Activated naive CD4-positive, alpha-beta T cell treated with anti-CD3 and anti-CD28 coated beads for 36 hours (primary cell): ENCODE data around the gene CFAP90. TPM values are rescaled to one million over a fixed set of nuclear protein-coding genes. Genes with fewer than 3 reads are reported as not detected.

Experiments used
- CTCF ChIA-PET: fragments of 350-600 bp; sonication (Branson Sonifier 250); formaldehyde crosslinking; loops from one replicate; lab custom pipeline; 2021; ENCODE audit warnings: antibody characterized with exemption; lab: Charles Lee
- DNase-seq: peaks from one replicate; pipeline ENCODE4 v3.0.0-alpha.2; 2020
- H3K27ac Mint-ChIP-seq: one replicate; pipeline ENCODE4 v1.8.0; 2021; ENCODE audit warnings: mild to moderate bottlenecking, mixed read lengths
- H3K27me3 Mint-ChIP-seq: one replicate; pipeline ENCODE4 v1.8.0; 2021; ENCODE audit warnings: low read depth, mixed read lengths
- H3K36me3 Mint-ChIP-seq: one replicate; pipeline ENCODE4 v1.8.0; 2021; ENCODE audit warnings: low read depth, mixed read lengths
- H3K4me1 Mint-ChIP-seq: one replicate; pipeline ENCODE4 v1.8.0; 2021; ENCODE audit warnings: low read depth, mixed read lengths
- H3K4me3 Mint-ChIP-seq: one replicate; pipeline ENCODE4 v1.8.0; 2021; ENCODE audit warnings: mild to moderate bottlenecking, moderate library complexity, mixed read lengths
- H3K9me3 Mint-ChIP-seq: one replicate; pipeline ENCODE4 v1.8.0; 2021; ENCODE audit warnings: mixed read lengths
- intact Hi-C: fragments of 100-400 bp; cut with micrococcal nuclease; formaldehyde crosslinking; loops from one replicate; pipeline ENCODE4 v1.15.1; 2023
- total RNA-seq, 2 experiments: library from RNA; stranded (reverse); gene quantifications; one replicate each; pipeline ENCODE4 v1.2.3, GENCODE V29; 2021

The CFAP90 gene, protein sequence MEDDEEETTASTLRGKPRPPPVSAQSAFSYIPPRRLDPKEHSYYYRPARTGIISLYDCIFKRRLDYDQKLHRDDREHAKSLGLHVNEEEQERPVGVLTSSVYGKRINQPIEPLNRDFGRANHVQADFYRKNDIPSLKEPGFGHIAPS
- not detected for total RNA-seq

DNA sequence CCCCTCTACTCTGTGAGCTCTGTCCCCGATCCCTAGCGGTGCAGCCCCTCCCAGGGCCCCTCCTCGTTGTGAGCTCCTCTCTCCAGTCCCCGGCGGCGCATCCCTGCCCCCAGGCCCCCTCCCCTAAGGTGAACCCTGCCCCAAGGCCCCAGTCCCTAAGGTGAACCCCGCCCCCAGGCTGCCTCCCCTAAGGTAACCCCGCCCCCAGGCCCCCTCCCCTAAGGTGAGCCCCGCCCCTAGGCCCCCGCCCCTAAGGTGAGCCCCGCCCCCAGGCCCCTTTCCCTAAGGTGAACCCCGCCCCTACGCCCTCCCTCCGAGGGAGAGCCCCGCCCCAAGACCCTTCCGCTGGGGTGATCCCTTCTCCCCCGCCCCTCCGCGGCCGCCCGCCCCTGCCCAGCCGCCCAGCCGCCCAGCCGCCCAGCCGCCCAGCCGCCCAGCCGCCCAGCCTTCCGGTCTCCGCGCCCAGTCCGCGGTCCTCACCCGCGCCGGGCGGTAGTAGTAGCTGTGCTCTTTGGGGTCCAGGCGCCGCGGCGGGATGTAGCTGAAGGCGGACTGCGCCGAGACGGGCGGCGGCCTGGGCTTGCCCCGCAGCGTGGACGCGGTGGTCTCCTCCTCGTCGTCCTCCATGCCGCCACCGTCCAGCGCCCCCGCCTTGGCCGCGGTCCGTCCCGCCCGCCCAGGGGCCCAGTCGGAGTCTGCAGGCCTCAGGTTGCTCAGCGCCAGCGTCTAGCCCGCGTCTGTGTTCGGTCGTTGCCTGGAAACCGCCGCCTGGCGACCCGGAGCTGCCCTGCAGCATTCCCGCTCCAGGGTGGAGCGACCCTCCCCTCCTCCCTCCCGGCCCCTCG, at the start of gene CFAP90:
TSS of gene CFAP90 (minus strand) at position 739 of the 845 bp plus-strand sequence. CDS start at position 627, 112 bp downstream.
- peak within 1 kb of the TSS; percentile 69 for H3K4me3 Mint-ChIP-seq
- peaks cover 1% of the 10 kb centered on the region for H3K36me3 Mint-ChIP-seq
- H3K4me1 Mint-ChIP-seq, result peaks cover 16% of the 10 kb centered on the region
- intact Hi-C loops, result no loop called here
- H3K9me3 Mint-ChIP-seq, result no peaks in the 10 kb centered on the region
- CTCF ChIA-PET, result interaction anchor here (1.1 kb wide), 1 partner anchor 7 kb away, joined by 3 read pairs; no protein-coding TSS in a partner anchor
- no peak within 1 kb of the TSS for H3K27ac Mint-ChIP-seq
- DNase-seq, result peak; percentile 11
- peaks cover 22% of the 10 kb centered on the region for H3K27me3 Mint-ChIP-seq

DNA sequence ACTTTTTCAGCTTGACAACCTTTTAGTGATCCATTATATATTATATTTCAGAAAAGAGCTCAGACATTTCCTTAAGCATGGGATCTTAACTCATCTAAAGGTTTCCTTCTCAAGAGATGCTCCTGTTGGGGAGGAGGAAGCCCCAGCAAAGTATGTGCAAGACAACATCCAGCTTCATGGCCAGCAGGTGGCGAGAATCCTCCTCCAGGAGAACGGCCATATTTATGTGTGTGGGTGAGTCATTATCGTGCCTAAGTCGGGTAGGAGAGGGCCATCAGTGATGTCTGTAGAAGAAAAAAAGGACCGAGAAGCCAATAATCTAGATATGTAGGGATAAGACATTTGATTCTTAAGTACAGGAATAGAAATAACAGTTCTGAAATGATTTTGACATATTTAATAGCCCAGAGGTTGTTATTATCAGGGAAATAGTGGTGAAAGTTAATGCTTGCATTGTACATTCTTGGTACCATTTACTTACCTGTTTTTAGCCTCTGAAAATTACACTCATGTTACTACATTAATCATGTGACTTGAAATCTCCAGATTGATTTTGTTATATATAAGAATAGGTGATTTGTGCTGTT, 46.2 kb upstream of the CFAP90 start:
- intact Hi-C loops, result no loop called here
- no peaks in the 10 kb centered on the region for H3K9me3 Mint-ChIP-seq
- no peak overlapping the region for H3K4me3 Mint-ChIP-seq
- CTCF ChIA-PET, result interaction anchor here (0.6 kb wide), 1 partner anchor 155 kb away, joined by 5 read pairs; no protein-coding TSS in a partner anchor
- no peaks in the 10 kb centered on the region for H3K27me3 Mint-ChIP-seq
- peaks cover 66% of the 10 kb centered on the region for H3K36me3 Mint-ChIP-seq
- DNase-seq, result peak; percentile 32
- H3K4me1 Mint-ChIP-seq, result peaks cover 12% of the 10 kb centered on the region
- H3K27ac Mint-ChIP-seq, result no peak overlapping the region

DNA sequence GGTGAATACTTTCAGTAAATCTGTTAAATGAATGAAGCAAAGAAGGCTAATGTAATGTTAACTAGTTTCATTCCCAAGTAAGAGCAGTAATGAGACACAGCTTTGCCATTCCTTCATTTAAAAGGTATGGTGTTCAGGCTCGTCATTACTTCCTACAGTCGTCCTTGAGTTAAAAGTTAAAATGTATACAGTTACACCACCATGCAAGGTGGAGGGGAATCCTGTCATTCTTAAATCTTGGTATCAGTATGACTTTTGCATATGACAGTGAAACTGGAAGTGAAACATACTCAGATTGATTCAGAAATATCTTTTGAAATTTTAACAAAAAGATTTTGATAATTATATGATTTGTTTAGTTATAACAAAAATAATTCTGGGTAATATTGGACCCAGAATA, 43.9 kb upstream of the CFAP90 start:
- CTCF ChIA-PET, result no interaction called here
- Mint-ChIP-seq H3K27ac (no peak overlapping the region), H3K4me1 (peaks cover 12% of the 10 kb centered on the region), H3K9me3 (no peaks in the 10 kb centered on the region), H3K36me3 (peaks cover 71% of the 10 kb centered on the region), H3K27me3 (no peaks in the 10 kb centered on the region), H3K4me3 (no peak overlapping the region)
- DNase-seq, result no peak
- intact Hi-C loops, result loop anchor here (1.0 kb wide), 1 partner anchor 17 kb away; no protein-coding TSS in a partner anchor

DNA sequence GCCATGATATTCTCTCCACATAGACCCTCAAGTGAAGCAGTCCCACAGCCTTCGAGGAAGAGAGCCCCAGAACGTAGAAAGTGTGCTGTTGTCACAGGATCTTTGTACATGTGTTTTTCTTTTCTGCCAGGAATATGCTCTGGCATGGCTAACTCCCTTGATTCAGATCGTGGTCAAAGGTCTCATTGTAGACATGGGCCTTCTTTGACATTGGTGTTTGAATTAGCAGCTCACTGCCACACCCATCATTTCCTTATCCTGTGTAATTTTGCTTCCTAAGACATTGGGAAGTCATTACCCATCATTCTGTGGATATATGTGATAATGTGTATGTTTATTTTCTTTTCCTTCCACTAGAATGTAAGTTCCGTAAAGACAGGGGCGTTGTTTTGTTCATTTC, 43.5 kb upstream of the CFAP90 start:
- H3K9me3 Mint-ChIP-seq, result no peaks in the 10 kb centered on the region

DNA sequence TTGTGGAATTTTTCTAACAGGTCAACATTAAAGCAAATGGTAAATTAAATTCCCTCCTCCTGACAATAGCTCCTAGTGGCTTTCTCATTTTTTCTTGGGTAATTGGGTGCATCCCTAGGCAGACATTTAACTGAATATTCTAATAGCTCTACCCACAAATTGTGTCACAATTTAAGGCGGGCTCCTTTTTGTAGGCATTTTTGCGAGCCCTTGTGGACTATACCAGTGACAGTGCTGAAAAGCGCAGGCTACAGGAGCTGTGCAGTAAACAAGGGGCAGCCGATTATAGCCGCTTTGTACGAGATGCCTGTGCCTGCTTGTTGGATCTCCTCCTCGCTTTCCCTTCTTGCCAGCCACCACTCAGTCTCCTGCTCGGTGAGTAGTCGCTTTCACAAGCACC, 38.0 kb upstream of the CFAP90 start:
- Mint-ChIP-seq H3K27me3 (no peaks in the 10 kb centered on the region), H3K9me3 (no peaks in the 10 kb centered on the region), H3K4me3 (no peak overlapping the region), H3K36me3 (peaks cover 50% of the 10 kb centered on the region), H3K4me1 (no peaks in the 10 kb centered on the region), H3K27ac (no peak overlapping the region)
- DNase-seq, result no peak
- CTCF ChIA-PET, result interaction anchor here (0.9 to 3.3 kb wide), 4 partner anchors 13 to 32 kb away, joined by 3 to 12 read pairs (median 8); partner anchors contain the start of genes FASTKD3 and MTRR
- intact Hi-C loops, result loop anchor here (5.0 kb wide), 1 partner anchor 1318 kb away; no protein-coding TSS in a partner anchor

More for the DNA sequence above, 43.5 kb upstream of the CFAP90 start:
- DNase-seq, result no peak
- Mint-ChIP-seq H3K4me3 (no peak overlapping the region), H3K27ac (no peak overlapping the region), H3K36me3 (peaks cover 70% of the 10 kb centered on the region), H3K27me3 (no peaks in the 10 kb centered on the region), H3K4me1 (peaks cover 12% of the 10 kb centered on the region)
- intact Hi-C loops, result no loop called here
- CTCF ChIA-PET, result no interaction called here

DNA sequence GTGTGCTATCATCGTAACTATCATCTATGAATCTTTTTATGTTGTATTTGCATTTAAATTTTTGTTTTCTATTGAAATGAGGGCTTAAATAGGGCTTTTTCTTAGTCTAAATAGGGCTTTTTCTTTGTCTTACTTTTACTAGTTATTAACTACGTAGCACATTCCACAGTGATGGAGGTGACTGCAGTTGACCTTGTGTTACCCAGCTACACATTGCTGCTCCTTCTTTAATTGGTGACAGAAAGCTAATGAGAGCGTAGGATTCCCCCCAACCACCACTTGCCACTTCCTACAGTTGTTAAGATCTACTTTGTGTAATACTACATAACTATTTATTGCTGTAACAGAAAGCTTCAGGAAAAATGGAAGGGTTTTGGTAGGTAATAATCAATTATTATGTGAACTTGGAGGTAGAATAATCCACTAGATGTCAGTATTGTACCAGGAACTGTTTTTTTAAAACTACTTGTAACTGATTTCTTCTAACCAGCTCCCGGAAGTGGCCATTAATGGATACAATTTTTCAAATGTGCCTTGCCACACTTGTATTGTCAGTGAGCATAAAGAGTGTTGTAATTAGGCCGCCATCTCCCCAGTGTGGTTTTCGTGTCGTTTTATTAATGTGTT, 36.0 kb upstream of the CFAP90 start:
- CTCF ChIA-PET, result interaction anchor here (0.6 to 3.8 kb wide), 13 partner anchors 11 to 1798 kb away, joined by 3 to 15 read pairs (median 5); partner anchors contain the start of genes FASTKD3 and MTRR
- H3K4me3 Mint-ChIP-seq, result no peak overlapping the region
- no peaks in the 10 kb centered on the region for H3K27me3 Mint-ChIP-seq
- no peak overlapping the region for H3K27ac Mint-ChIP-seq
- H3K9me3 Mint-ChIP-seq, result no peaks in the 10 kb centered on the region
- intact Hi-C loops, result loop anchor here (5.0 kb wide), 1 partner anchor 1320 kb away; no protein-coding TSS in a partner anchor
- H3K4me1 Mint-ChIP-seq, result no peaks in the 10 kb centered on the region
- peaks cover 48% of the 10 kb centered on the region for H3K36me3 Mint-ChIP-seq
- DNase-seq, result no peak

DNA sequence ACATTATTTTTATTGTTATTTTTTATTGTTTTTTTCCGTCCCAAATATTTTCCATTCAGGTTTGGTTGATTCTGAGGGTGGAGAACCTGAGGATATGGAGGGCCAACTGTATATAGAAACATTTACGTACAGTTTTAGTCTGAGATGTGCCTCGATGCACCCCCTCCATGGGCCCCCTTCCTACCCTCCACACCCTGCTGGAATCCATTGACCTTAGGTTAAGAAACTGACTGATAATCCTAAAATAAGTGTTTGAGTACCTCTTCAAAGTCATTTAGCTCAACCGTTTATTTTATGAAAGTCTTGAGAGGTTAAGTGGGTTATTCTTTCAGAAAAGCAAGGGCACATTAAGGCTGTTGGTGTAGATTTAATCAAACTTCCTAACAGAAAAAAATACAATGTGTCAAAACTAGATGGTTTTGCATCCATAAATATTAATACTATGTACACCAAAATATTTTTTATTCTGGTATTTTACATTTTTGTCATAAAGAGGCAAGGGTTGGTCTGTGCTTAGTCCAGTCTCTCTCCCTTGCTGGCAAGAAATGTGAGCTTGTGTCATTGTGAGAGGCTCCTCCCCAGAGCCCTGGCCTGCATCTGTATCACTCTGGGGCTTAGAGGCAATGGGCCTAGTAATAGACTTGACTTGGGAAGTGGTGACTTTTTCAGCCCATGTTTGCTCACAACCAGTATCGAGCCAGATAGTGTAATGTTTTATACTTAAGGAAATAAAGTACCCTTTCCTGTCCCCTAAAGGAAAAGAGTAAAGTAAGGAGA, 33.7 kb upstream of the CFAP90 start:
- peaks cover 10% of the 10 kb centered on the region for H3K4me1 Mint-ChIP-seq
- intact Hi-C loops, result loop anchor here (5.0 kb wide), 1 partner anchor 1323 kb away; no protein-coding TSS in a partner anchor
- H3K36me3 Mint-ChIP-seq, result peaks cover 59% of the 10 kb centered on the region
- H3K27me3 Mint-ChIP-seq, result no peaks in the 10 kb centered on the region
- no peak overlapping the region for H3K27ac Mint-ChIP-seq
- no peak overlapping the region for H3K4me3 Mint-ChIP-seq
- no peaks in the 10 kb centered on the region for H3K9me3 Mint-ChIP-seq
- CTCF ChIA-PET, result interaction anchor here (3.8 kb wide), 1 partner anchor 9 kb away, joined by 15 read pairs; no protein-coding TSS in a partner anchor
- DNase-seq, result no peak

DNA sequence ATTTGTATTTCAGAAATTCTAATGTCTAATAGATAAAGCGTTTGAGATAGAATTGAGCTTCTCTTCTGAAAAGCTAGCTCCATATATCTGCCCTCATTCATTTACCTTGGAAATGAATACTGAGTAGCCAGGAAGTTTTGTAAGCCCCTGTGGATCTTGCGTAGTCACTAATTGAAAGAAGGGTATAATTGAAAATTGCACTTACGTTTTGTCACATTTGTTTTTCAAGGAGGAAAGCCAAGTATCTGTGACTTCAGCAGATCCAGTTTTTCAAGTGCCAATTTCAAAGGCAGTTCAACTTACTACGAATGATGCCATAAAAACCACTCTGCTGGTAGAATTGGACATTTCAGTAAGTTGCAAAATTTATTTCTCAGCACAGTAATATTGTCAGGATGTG, 32.0 kb upstream of the CFAP90 start:
- H3K4me3 Mint-ChIP-seq, result no peak overlapping the region
- no peak for DNase-seq

DNA sequence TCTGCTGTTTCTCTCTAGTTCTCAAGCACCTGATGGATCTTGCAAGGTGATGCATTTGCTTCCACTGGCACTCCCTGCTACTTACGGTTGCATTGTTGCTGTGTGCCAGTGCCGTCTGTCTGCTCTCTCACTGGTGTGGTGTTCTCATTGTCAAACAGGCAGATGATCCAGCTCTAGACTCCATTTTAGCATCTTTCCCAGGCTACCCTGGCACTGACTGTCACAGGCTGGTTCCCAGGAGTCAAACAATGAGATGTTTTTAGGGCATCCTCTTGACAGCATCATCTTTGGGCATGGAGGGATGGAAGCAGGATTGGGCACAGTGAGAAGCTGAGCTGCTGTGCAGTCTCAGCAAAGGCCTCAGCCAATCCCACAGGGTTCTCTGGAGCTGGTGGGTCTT, 30.9 kb upstream of the CFAP90 start:
- no peak overlapping the region for H3K4me3 Mint-ChIP-seq
- DNase-seq, result no peak
- H3K36me3 Mint-ChIP-seq, result peaks cover 59% of the 10 kb centered on the region
- intact Hi-C loops, result no loop called here
- no peak overlapping the region for H3K27ac Mint-ChIP-seq
- peaks cover 30% of the 10 kb centered on the region for H3K4me1 Mint-ChIP-seq
- no peaks in the 10 kb centered on the region for H3K27me3 Mint-ChIP-seq
- no peaks in the 10 kb centered on the region for H3K9me3 Mint-ChIP-seq
- CTCF ChIA-PET, result interaction anchor here (1.2 to 1.8 kb wide), 2 partner anchors 9 to 25 kb away, joined by 3 to 4 read pairs; no protein-coding TSS in a partner anchor

More for the DNA sequence above, 32.0 kb upstream of the CFAP90 start:
- intact Hi-C loops, result no loop called here
- Mint-ChIP-seq H3K4me1 (peaks cover 23% of the 10 kb centered on the region), H3K27ac (no peak overlapping the region), H3K36me3 (peaks cover 58% of the 10 kb centered on the region), H3K9me3 (no peaks in the 10 kb centered on the region), H3K27me3 (no peaks in the 10 kb centered on the region)
- CTCF ChIA-PET, result interaction anchor here (0.6 kb wide), 1 partner anchor 23 kb away, joined by 3 read pairs; no protein-coding TSS in a partner anchor

DNA sequence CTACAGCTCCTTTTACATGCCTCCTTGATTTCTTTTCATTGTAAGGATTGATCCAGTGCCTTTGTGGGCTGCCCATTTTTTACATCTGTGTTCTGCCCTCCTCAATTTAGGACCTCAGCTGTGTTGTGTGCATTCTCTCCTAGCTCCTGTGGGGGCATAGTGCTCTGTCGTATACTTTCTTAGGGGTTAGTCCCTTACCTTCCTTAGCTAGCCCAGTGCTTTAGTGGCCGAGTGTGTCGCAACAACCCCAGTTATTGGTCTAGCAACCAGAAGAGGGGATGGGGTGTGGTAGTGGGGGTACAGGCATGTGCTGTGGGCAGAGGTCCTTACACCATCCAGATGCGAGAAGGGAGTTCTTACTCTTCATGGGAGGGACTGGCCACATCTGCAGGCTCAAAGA, 30.2 kb upstream of the CFAP90 start:
- Mint-ChIP-seq H3K27ac (no peak overlapping the region), H3K4me3 (no peak overlapping the region), H3K36me3 (peaks cover 62% of the 10 kb centered on the region), H3K27me3 (no peaks in the 10 kb centered on the region), H3K9me3 (no peaks in the 10 kb centered on the region), H3K4me1 (peaks cover 38% of the 10 kb centered on the region)
- CTCF ChIA-PET, result interaction anchor here (0.5 to 1.8 kb wide), 4 partner anchors 8 to 44 kb away, joined by 3 to 4 read pairs (median 4); no protein-coding TSS in a partner anchor
- intact Hi-C loops, result no loop called here
- DNase-seq, result no peak

DNA sequence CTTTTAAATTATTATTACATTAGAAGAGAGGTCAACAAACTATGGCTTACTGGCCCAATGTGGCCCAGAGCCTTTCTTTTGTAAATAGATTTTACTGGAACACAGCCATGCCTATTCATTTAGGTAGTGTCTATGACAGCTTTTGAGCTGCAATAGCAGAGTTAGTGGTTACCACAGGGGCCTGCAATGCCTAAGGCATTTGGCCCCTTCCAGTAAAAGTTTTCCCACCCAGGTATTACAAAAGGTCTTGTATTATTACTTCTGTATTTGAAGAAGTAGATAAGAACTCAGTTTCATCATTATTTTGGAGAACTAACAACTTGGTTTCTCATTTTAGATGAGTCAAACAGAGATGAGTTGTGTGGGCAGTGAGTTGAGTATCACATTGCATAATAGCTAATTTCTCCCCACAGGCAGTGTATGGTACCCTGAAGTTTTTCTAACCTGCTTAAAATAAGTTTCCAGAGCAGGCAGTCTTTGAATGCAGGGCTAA, 27.5 kb upstream of the CFAP90 start:
- Mint-ChIP-seq H3K27ac (peak overlapping the region; percentile 48), H3K36me3 (peaks cover 67% of the 10 kb centered on the region), H3K9me3 (no peaks in the 10 kb centered on the region), H3K27me3 (no peaks in the 10 kb centered on the region), H3K4me3 (no peak overlapping the region), H3K4me1 (peaks cover 48% of the 10 kb centered on the region)
- intact Hi-C loops, result loop anchor here (1.0 to 10.0 kb wide), 4 partner anchors 9 to 1049 kb away; partner anchors contain the start of genes FASTKD3 and MTRR
- peak; percentile 28 for DNase-seq
- CTCF ChIA-PET, result no interaction called here
